ENCODE results near the gene INPP5D. TPM values are rescaled to one million over a fixed set of nuclear protein-coding genes. Genes with fewer than 3 reads are reported as not detected.

INPP5D gene
- total RNA-seq, 1 experiment from 2014 or later: 17.2 TPM

DNA sequence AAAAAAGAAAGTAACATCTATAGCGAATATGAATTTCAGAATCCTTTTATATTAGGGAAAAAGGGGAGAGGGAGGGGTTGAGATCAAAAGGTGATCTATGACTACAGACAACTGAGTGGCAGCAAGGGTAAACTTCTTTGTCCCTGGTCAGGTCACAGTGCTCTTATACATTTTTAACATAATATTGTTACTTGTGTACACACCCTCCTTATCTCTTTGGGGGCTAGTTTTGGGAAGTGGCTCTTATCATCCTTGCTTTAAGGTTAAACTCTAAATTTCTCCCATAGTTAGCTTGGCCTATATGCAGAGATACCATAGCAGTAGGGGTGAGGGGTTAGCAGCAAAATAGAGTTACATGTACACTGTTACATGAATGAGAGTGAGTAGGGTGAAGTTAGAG, 159.7 kb downstream of the INPP5D start (continued):
- no peak for TF ChIP-seq ZBTB21 (CRISPR knock-in tag; IDR thresholded peaks at IDR 0.05; ENCODE audit: borderline replicate concordance)
- TF ChIP-seq ELF4 (CRISPR knock-in tag; IDR thresholded peaks at IDR 0.05; ENCODE audit: low read depth): no peak
- no peak for TF ChIP-seq TP53 (CRISPR knock-in tag; IDR thresholded peaks at IDR 0.05)

DNA sequence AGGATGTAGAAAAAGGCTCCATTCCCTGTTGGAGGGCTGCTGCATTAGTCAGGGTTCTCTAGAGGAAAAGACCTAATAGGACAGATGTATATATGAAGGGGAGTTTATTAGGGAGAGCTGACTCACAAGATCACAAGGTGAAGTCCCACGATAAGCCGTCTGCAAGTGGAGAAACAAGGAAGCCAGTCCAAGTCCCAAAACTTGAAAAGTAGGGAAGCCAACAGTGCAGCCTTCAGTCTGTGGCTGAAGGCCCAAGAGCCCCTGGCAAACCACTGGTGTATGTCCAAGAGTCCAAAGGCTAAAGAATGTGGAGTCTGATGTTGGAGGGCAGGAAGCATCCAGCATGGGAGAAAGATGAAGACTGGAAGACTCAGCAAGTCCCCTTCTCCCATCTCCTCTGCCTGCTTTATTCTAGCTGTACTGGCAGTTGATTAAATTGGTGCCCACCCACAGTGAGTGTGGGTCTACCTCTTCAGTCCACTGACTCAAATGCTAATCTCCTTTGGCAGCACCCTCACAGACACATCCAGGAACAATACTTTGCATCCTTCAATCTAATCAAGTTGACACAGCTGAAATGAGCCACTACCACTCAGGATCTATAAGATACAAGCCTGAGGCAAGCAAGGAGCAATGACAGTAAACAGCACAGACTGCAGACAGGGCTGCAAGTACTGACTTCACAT, 161.4 kb downstream of the INPP5D start:
- H3K4me3 Mint-ChIP-seq: no peak overlapping the region
- H3K27me3 Mint-ChIP-seq (ENCODE audit: low read depth): no peaks in the 10 kb centered on the region; the same call in 1 of the 2 replicates
- DNase-seq (ENCODE audit: low spot score) (no peak), ATAC-seq (no peak)
- H3K36me3 Mint-ChIP-seq: no peaks in the 10 kb centered on the region
- no peak overlapping the region for H3K27ac Mint-ChIP-seq
- peaks cover 12% of the 10 kb centered on the region for H3K9me3 Mint-ChIP-seq
- CTCF ChIA-PET: no interaction called here
- POLR2A ChIA-PET: no interaction called here
- H3K4me1 Mint-ChIP-seq: peaks cover 2% of the 10 kb centered on the region
- TF ChIP-seq MYBL2 (CRISPR knock-in tag; IDR thresholded peaks at IDR 0.05) (no peak), NR2C2 (CRISPR knock-in tag; IDR thresholded peaks at IDR 0.05) (no peak), FOXP4 (CRISPR knock-in tag; IDR thresholded peaks at IDR 0.05) (no peak), ZBTB21 (CRISPR knock-in tag; IDR thresholded peaks at IDR 0.05; ENCODE audit: borderline replicate concordance) (no peak), RELA (CRISPR knock-in tag; IDR thresholded peaks at IDR 0.05; ENCODE audit: borderline replicate concordance) (no peak), ZNF423 (CRISPR knock-in tag; IDR thresholded peaks at IDR 0.05) (no peak), IRF1 (CRISPR knock-in tag; IDR thresholded peaks at IDR 0.05) (no peak), MXD4 (CRISPR knock-in tag; IDR thresholded peaks at IDR 0.05; ENCODE audit: borderline replicate concordance) (no peak), SP1 (CRISPR knock-in tag; conservative IDR thresholded peaks at IDR 0.05) (no peak), TP53 (CRISPR knock-in tag; IDR thresholded peaks at IDR 0.05) (no peak)

DNA sequence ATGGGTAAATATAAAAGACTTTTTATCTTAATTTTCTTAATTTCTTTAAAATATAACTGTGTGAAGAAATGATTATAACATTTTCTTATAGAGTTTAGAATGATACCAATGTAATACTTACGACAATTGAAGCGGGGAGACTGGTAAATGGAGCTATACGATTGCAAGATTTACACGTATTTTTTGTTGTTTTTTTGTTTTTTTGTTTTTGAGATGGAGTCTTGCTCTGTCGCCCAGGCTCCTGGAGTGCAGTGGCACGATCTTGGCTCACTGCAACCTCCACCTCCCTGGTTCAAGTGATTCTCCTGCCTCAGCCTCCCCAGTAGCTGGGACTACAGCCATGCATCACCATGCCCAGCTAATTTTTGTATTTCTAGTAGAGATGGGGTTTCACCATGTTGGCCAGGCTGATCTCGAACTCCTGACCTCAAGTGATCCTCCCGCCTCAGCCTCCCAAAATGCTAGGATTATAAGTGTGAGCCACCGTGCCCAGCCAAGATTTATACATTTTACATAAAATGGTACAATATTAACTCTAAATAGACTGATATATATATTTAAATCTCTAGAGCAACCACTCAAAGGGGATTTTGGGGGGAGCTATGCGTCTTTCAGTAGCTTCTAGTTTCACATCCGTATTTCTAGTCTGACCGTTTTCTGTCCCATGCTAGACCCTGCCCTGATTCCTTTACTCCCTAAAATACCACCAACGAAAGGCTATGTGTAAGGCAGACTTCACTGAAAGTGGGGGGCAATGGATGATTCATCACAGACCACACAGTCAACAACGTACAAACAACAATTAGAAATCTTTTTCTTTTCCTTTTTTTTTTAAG, 163.1 kb downstream of the INPP5D start:
- DNase-seq (ENCODE audit: low spot score) (no peak), ATAC-seq (no peak)
- Mint-ChIP-seq H3K4me3 (no peak overlapping the region), H3K9me3 (peaks cover 12% of the 10 kb centered on the region), H3K27me3 (ENCODE audit: low read depth) (no peaks in the 10 kb centered on the region; the same call in 1 of the 2 replicates), H3K4me1 (peaks cover 15% of the 10 kb centered on the region), H3K36me3 (no peaks in the 10 kb centered on the region), H3K27ac (no peak overlapping the region)
- CTCF ChIA-PET: interaction anchor here (1.3 to 2.3 kb wide), 2 partner anchors 94 to 125 kb away, joined by 4 to 6 read pairs; no protein-coding TSS in a partner anchor
- TF ChIP-seq HMGA2 (CRISPR knock-in tag; IDR thresholded peaks at IDR 0.05) (no peak), ZSCAN18 (CRISPR knock-in tag; IDR thresholded peaks at IDR 0.05) (no peak), NR2C2 (CRISPR knock-in tag; IDR thresholded peaks at IDR 0.05) (no peak), ESRRA (CRISPR knock-in tag; IDR thresholded peaks at IDR 0.05; ENCODE audit: borderline replicate concordance) (no peak), RORB (CRISPR knock-in tag; IDR thresholded peaks at IDR 0.05) (no peak), MYBL2 (CRISPR knock-in tag; IDR thresholded peaks at IDR 0.05) (no peak), CBFB (CRISPR knock-in tag; IDR thresholded peaks at IDR 0.05; ENCODE audit: low read depth) (no peak), MAX (CRISPR knock-in tag; IDR thresholded peaks at IDR 0.05) (no peak), FOXP1 (CRISPR knock-in tag; IDR thresholded peaks at IDR 0.05; ENCODE audit: borderline replicate concordance) (no peak)
- POLR2A ChIA-PET: interaction anchor here (0.7 kb wide), 1 partner anchor 13 kb away, joined by 3 read pairs; no protein-coding TSS in a partner anchor

Measured in WTC11 (cell line).